Esophagus muscularis mucosa (tissue), 4 donors: ENCODE measurements around the gene KPTN. TPM values are rescaled to one million over a fixed set of nuclear protein-coding genes. Genes with fewer than 3 reads are reported as not detected.

ENCODE experiments used
- DNase-seq: peaks from one replicate; pipeline ENCODE4 v3.0.0-alpha.2; 2017; ENCODE audit errors: extremely low spot score
- H3K27ac ChIP-seq, 4 donors: fragments of 200-600 bp; sonication (generic); replicated peaks in 1 of 4; 1 replicate in 3 of 4; 2 replicates in 1 of 4; pipeline ENCODE4 v1.5.1; 2016 to 2019; ENCODE audit warnings: mild to moderate bottlenecking in 1 of 4
- H3K27me3 ChIP-seq, 4 donors: fragments of 200-600 bp; sonication (generic); one replicate each; pipeline versions ENCODE4 v1.5.1 to v1.6.0; 2016 to 2019
- H3K36me3 ChIP-seq, 4 donors: fragments of 200-600 bp; sonication (generic); one replicate each; pipeline ENCODE4 v1.5.1; 2016 to 2019
- H3K4me1 ChIP-seq, 4 donors: fragments of 200-600 bp; sonication (generic); one replicate each; pipeline ENCODE4 v1.5.1; 2016 to 2019
- H3K4me3 ChIP-seq, 4 donors: fragments of 200-600 bp; sonication (generic); 1 replicate in 2 of 4; 2 replicates in 2 of 4; pipeline ENCODE4 v1.5.1; 2016 to 2019; ENCODE audit warnings: mild to moderate bottlenecking in 4 of 4, moderate library complexity in 1 of 4
- H3K9me3 ChIP-seq, 4 donors: fragments of 200-600 bp; sonication (generic); 1 replicate in 3 of 4; 2 replicates in 1 of 4; pipeline ENCODE4 v1.5.1; 2016 to 2019
- EP300 ChIP-seq: sonication (generic); formaldehyde crosslinking; IDR thresholded peaks from one replicate; pipeline ENCODE4 v1.6.1; 2017; ENCODE audit warnings: antibody characterized with exemption
- POLR2A ChIP-seq: fragments of 450-650 bp; IDR thresholded peaks from one replicate; pipeline ENCODE4 v1.6.1; 2017; ENCODE audit warnings: antibody characterized with exemption, moderate library complexity, mild to moderate bottlenecking, low read depth
- POLR2AphosphoS5 ChIP-seq, 2 donors: sonication (generic); formaldehyde crosslinking; IDR thresholded peaks; one replicate each; pipeline ENCODE4 v1.6.1; 2017; ENCODE audit warnings: antibody characterized with exemption in 2 of 2
- WGBS: methylation state at CpG from one replicate; pipeline ENCODE4 v1.1.5; 2018; 5-methylcytosine and 5-hydroxymethylcytosine counted together
- intact Hi-C: fragments of 100-400 bp; cut with DNase I; formaldehyde crosslinking; loops from one replicate; pipeline ENCODE4 v1.15.1; 2023
- total RNA-seq, 4 donors: library from RNA; depleted of rRNA; stranded (reverse); fragments of >200 nt; gene quantifications; one replicate each; pipeline versions ENCODE4 v1.1.0 to v1.2.1, GENCODE V29; 2016
- TF ChIP-seq, protein P1 (sequence below), 3 experiments: fragments of 200-600 bp in 2 of 3; fragments of 450-650 bp in 1 of 3; sonication (generic) in 2 of 3; IDR thresholded peaks; one replicate each; pipeline ENCODE4 v1.5.1; 2017 to 2019; ENCODE audit warnings: antibody characterized with exemption in 3 of 3, mild to moderate bottlenecking in 2 of 3, moderate library complexity in 1 of 3

The KPTN gene
- total RNA-seq, 4 donors from 2014 or later, result 2.3 to 9.4 (median 5.2) TPM

DNA sequence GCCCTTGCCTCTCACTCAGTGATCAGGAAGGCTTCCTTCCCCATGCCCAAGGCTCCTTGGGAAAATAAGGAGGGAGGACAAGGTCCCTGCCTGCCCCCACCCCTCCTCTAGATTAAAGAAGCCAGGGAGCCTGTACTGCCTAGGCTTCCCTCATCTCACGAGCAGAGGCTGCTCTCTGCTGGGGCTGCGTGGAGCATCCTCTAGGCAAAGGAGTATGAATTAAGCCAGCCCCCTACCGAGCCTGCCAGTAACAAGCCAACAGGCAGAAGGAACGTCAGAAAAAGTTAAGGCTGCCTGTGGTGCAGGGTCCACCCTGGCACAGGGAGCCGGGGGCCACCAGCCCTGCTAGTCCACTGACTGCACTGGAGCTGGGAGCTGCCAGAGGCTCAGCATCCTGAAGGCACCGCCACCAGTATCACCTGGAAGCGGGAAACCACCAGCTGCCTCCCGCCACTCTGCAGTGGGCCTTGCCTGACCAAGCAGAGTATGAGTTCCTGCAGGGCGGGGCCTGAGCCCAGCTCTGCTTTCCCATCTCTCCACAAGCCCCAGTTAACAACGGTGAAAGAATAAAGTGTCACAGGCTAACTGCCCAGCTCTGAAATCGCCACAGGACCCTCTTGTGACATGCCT, 24.0 kb upstream of the KPTN start:
- intact Hi-C loops, result no loop called here
- H3K36me3 ChIP-seq, result peaks cover 16 to 38% (median 23%) of the 10 kb centered on the region in 4 donors
- WGBS, result 98% methylated on average over 5 of the region's 11 CpGs
- no peaks in the 10 kb centered on the region for H3K9me3 ChIP-seq
- no peak overlapping the region for H3K4me3 ChIP-seq
- H3K27me3 ChIP-seq, result no peaks in the 10 kb centered on the region
- H3K4me1 ChIP-seq, result peaks cover 68 to 74% (median 70%) of the 10 kb centered on the region in 4 donors
- DNase-seq, result no peak
- H3K27ac ChIP-seq, result peak overlapping the region; percentile 32 to 64 (median 48)
- TF ChIP-seq EP300 (no peak), POLR2A (no peak), POLR2AphosphoS5 (IDR thresholded peaks at IDR 0.05) (no peak)
- TF ChIP-seq, protein P1, sequence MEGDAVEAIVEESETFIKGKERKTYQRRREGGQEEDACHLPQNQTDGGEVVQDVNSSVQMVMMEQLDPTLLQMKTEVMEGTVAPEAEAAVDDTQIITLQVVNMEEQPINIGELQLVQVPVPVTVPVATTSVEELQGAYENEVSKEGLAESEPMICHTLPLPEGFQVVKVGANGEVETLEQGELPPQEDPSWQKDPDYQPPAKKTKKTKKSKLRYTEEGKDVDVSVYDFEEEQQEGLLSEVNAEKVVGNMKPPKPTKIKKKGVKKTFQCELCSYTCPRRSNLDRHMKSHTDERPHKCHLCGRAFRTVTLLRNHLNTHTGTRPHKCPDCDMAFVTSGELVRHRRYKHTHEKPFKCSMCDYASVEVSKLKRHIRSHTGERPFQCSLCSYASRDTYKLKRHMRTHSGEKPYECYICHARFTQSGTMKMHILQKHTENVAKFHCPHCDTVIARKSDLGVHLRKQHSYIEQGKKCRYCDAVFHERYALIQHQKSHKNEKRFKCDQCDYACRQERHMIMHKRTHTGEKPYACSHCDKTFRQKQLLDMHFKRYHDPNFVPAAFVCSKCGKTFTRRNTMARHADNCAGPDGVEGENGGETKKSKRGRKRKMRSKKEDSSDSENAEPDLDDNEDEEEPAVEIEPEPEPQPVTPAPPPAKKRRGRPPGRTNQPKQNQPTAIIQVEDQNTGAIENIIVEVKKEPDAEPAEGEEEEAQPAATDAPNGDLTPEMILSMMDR (IDR thresholded peaks at IDR 0.05), result no peak

DNA sequence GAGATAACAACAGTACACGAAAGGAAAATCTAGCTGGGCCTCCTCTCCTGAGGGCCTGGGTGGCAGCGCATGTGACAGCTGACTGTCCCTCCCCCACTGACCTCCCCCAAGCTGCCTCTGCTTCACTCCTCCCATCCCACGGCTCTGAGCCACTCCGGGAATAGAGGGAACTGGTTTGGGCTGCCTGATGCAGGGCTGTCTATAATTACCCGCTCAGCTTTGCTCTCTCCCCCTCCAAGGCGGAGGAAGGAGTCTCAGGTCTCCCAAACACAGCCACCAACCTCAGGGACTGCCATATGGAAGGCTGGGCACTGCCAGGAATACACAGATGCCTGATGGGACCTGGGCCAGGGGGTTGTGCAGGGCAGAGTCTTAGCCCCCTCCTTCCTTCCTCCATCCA, 23.0 kb upstream of the KPTN start:
- no peak overlapping the region for H3K4me3 ChIP-seq
- peaks cover 21 to 46% (median 31%) of the 10 kb centered on the region in 4 donors for H3K36me3 ChIP-seq
- no peaks in the 10 kb centered on the region for H3K9me3 ChIP-seq
- H3K27me3 ChIP-seq, result no peaks in the 10 kb centered on the region
- TF ChIP-seq POLR2A (no peak), POLR2AphosphoS5 (IDR thresholded peaks at IDR 0.05) (no peak), EP300 (no peak)
- TF ChIP-seq, protein P1 (IDR thresholded peaks at IDR 0.05), result no peak
- WGBS, result 65% methylated on average over 6 of the region's 6 CpGs
- intact Hi-C loops, result no loop called here
- peaks cover 58 to 64% (median 60%) of the 10 kb centered on the region in 4 donors for H3K4me1 ChIP-seq
- no peak for DNase-seq
- H3K27ac ChIP-seq, result peak overlapping the region; percentile 7 to 64 (median 44)

DNA sequence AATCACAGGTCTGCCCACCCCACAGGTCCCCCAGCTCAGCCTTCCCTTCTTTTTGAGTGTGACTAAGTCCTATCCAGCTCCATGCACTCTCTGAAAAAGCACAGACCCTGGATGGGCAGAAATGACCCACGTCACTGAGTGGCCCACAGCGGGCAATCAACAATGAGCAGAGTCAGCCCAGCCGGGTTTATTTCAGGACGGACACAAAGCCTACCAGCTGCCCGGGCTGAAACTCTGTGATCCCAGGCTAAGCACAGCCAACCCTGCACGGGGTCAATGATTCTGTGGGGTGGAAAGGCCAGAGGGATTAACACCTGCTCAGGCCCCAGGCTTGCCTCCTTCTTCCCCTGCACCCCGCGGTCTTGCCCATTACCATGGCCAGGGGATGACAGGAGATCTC, 22.4 kb upstream of the KPTN start:
- H3K27me3 ChIP-seq, result no peaks in the 10 kb centered on the region
- no peak overlapping the region for H3K4me3 ChIP-seq
- peaks cover 24 to 52% (median 36%) of the 10 kb centered on the region in 4 donors for H3K36me3 ChIP-seq
- DNase-seq, result no peak
- WGBS, result 92% methylated on average over 4 of the region's 8 CpGs
- TF ChIP-seq POLR2A (no peak), EP300 (no peak), POLR2AphosphoS5 (IDR thresholded peaks at IDR 0.05) (no peak)
- TF ChIP-seq, protein P1 (IDR thresholded peaks at IDR 0.05), result no peak
- H3K27ac ChIP-seq, result peak overlapping the region in 2 of 4 donors; percentile 57 to 64
- no peaks in the 10 kb centered on the region for H3K9me3 ChIP-seq
- intact Hi-C loops, result no loop called here
- H3K4me1 ChIP-seq, result peaks cover 55 to 59% (median 58%) of the 10 kb centered on the region in 4 donors

DNA sequence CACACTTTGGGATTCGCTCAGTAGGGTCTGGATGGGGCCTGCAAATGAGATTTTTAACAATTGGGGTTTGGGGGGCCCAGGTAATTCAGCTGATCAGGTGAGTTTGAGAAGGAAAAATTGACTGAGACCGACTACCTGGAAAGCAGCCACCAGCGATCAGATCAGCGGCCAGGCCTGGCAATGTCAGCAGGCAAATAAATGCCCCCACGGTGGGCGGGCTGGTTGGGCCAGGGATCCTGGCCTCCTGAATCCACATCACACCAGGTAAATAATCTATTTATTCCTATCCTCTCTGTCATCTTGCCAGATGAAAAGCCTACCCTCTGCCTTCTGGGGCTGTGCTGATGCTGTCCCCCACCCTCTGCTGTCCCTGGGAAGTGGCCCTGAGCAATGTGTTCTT, 21.5 kb upstream of the KPTN start:
- no peak overlapping the region for H3K27ac ChIP-seq
- no peak for DNase-seq
- WGBS, result 95% methylated on average over 6 of the region's 6 CpGs
- H3K9me3 ChIP-seq, result no peaks in the 10 kb centered on the region
- H3K27me3 ChIP-seq, result no peaks in the 10 kb centered on the region
- peaks cover 33 to 54% (median 45%) of the 10 kb centered on the region in 4 donors for H3K36me3 ChIP-seq
- TF ChIP-seq POLR2A (no peak), EP300 (no peak), POLR2AphosphoS5 (IDR thresholded peaks at IDR 0.05) (no peak)
- TF ChIP-seq, protein P1 (IDR thresholded peaks at IDR 0.05), result no peak
- H3K4me1 ChIP-seq, result peaks cover 45 to 56% (median 52%) of the 10 kb centered on the region in 4 donors
- intact Hi-C loops, result no loop called here
- H3K4me3 ChIP-seq, result no peak overlapping the region

DNA sequence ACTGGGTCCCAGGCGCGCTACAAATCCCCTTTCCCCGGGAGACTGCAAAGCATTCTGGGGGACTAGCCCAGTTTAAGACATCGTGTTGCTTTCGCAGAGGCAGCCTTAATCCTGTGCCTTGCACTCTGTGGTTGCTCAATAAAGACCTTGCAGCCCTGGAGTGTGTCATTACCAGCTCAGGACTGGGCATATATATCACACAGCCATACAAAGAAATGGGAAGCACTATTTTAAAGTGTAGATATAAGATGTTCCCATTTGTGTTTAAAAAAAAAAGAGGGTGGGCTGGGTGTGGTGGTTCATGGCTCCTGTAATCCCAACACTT, 19.8 kb upstream of the KPTN start:
- whole genome bisulfite sequencing, result 79% methylated on average over 5 of the region's 5 CpGs
- no peak for TF ChIP-seq EP300
- TF ChIP-seq POLR2A, result no peak
- TF ChIP-seq POLR2AphosphoS5 (IDR thresholded peaks at IDR 0.05), result no peak
- TF ChIP-seq, protein P1 (IDR thresholded peaks at IDR 0.05), result no peak
- peaks cover 39 to 70% (median 62%) of the 10 kb centered on the region in 4 donors for H3K36me3 ChIP-seq
- peaks cover 28 to 40% (median 36%) of the 10 kb centered on the region in 4 donors for H3K4me1 ChIP-seq
- intact Hi-C loops, result no loop called here
- no peaks in the 10 kb centered on the region for H3K9me3 ChIP-seq
- H3K27me3 ChIP-seq, result no peaks in the 10 kb centered on the region
- H3K27ac ChIP-seq, result no peak overlapping the region
- H3K4me3 ChIP-seq, result no peak overlapping the region
- no peak for DNase-seq
